HepG2 (cell line): ENCODE data around the gene SLC9A5. TPM values are rescaled to one million over a fixed set of nuclear protein-coding genes. Genes with fewer than 3 reads are reported as not detected.

ENCODE experiments used
- PRDM15 ChIP-seq: sonication (generic); formaldehyde crosslinking; IDR thresholded peaks from 2 replicates; pipeline ENCODE4 v1.4.0; 2020; ENCODE audit warnings: missing genetic modification reagents
- ZNF234 ChIP-seq: sonication (generic); formaldehyde crosslinking; conservative IDR thresholded peaks from 2 replicates; pipeline ENCODE4 v1.5.1; 2020; ENCODE audit warnings: mild to moderate bottlenecking, missing genetic modification reagents
- ZNF274 ChIP-seq: sonication (generic); formaldehyde crosslinking; IDR thresholded peaks from 2 replicates; pipeline ENCODE4 v1.5.1; 2020; ENCODE audit warnings: mild to moderate bottlenecking, missing genetic modification reagents
- ZNF3 ChIP-seq: IDR thresholded peaks from 2 replicates; pipeline ENCODE4 v1.7.0; 2017; ENCODE audit warnings: inconsistent platforms
- ZNF30 ChIP-seq: sonication (generic); formaldehyde crosslinking; IDR thresholded peaks from 2 replicates; pipeline ENCODE4 v1.5.0; 2020; ENCODE audit warnings: mild to moderate bottlenecking, missing genetic modification reagents
- ZNF326 ChIP-seq: sonication (generic); formaldehyde crosslinking; IDR thresholded peaks from 2 replicates; pipeline ENCODE4 v1.4.0; 2020; ENCODE audit warnings: missing genetic modification reagents, borderline replicate concordance
- ZNF766 ChIP-seq: sonication (generic); formaldehyde crosslinking; IDR thresholded peaks from 2 replicates; pipeline ENCODE4 v1.5.0; 2020; ENCODE audit warnings: missing genetic modification reagents, borderline replicate concordance
- ZNF800 ChIP-seq: sonication (generic); formaldehyde crosslinking; IDR thresholded peaks from 2 replicates; pipeline ENCODE4 v1.4.0; 2020; ENCODE audit warnings: missing genetic modification reagents
- ZUFSP ChIP-seq: sonication (generic); formaldehyde crosslinking; IDR thresholded peaks from 2 replicates; pipeline ENCODE4 v1.9.0; 2021; ENCODE audit warnings: missing genetic modification reagents, mild to moderate bottlenecking, borderline replicate concordance
- polyA plus RNA-seq, 8 experiments: library from polyadenylated mRNA; depleted of rRNA in 3 of 8; stranded (reverse) in 7 of 8; unstranded in 1 of 8; fragments of >200 nt; fragmentation: Illumina TruSeq in 4 of 8; extraction: Trizol in 4 of 8; gene quantifications; 2 replicates each; pipeline versions ENCODE4 v1.2.1 to v1.2.3, GENCODE V29; 2011 to 2016; ENCODE audit warnings: low read depth in 4 of 8, missing spikeins in 1 of 8, mixed read lengths in 1 of 8; ENCODE audit not compliant: insufficient read depth in 1 of 8
- total RNA-seq, 5 experiments: library from RNA; depleted of rRNA; stranded (reverse); fragments of >200 nt; fragmentation: Illumina TruSeq; extraction: Trizol; gene quantifications; 2 replicates each; pipeline ENCODE4 v1.2.3, GENCODE V29; 2016; ENCODE audit warnings: low read depth in 1 of 5
- TF ChIP-seq, protein P1 (sequence below): sonication (generic); formaldehyde crosslinking; IDR thresholded peaks from 2 replicates; pipeline ENCODE4 v1.4.0; 2020; ENCODE audit warnings: mild to moderate bottlenecking, low read depth, missing genetic modification reagents
- TF ChIP-seq, protein P2 (sequence below): sonication (generic); formaldehyde crosslinking; IDR thresholded peaks from 2 replicates; pipeline ENCODE4 v1.5.1; 2020; ENCODE audit warnings: mild to moderate bottlenecking, missing genetic modification reagents, borderline replicate concordance
- TF ChIP-seq, protein P3 (sequence below), 2 experiments: sonication (generic) in 1 of 2; formaldehyde crosslinking in 1 of 2; IDR thresholded peaks; 2 replicates each; pipeline versions ENCODE4 v1.6.1 to v1.9.0; 2014 to 2022; ENCODE audit warnings: antibody characterized with exemption in 1 of 2, borderline replicate concordance in 1 of 2, inconsistent platforms in 1 of 2, low read depth in 1 of 2, missing genetic modification reagents in 1 of 2

Gene SLC9A5
- total and polyA plus RNA-seq, 2 of the 13 experiments (the other 11 are each of a cell fraction or from before 2014, with no cell fraction given): 0.58 to 1.4 TPM

DNA sequence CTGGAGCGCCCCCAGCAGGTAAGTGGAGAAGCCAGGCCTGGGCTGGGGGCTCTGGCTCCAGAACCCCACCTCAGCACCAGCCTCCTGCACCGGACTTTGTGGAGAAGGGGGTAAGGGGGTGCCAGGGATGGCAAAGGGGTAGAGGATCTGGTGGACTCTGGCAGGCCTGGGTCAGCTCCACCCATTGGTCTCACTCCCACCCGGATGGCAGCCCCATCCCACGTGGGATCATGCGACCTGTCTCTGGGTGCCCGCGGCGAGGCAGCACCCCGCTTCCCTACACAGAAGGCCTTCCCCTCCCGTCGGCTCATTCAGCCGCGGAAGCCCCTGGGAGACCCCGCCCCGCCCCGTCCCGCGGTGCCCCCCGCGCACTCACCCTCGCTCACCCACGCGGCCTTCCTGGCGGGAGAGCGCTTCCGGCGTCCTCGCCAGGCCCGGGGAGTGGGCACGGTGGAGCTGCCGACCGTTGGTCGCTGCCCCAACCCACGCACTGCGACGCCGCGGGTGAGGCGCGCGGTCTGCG is 30.1 kb downstream of the SLC9A5 start (continued):
- no peak for TF ChIP-seq ZUFSP (CRISPR knock-in tag)
- no peak for TF ChIP-seq ZNF30 (CRISPR knock-in tag)
- TF ChIP-seq ZNF800 (CRISPR knock-in tag): peak; percentile 61; the same call in 1 of the 2 replicates
- TF ChIP-seq, protein P1, sequence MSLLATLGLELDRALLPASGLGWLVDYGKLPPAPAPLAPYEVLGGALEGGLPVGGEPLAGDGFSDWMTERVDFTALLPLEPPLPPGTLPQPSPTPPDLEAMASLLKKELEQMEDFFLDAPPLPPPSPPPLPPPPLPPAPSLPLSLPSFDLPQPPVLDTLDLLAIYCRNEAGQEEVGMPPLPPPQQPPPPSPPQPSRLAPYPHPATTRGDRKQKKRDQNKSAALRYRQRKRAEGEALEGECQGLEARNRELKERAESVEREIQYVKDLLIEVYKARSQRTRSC (CRISPR knock-in tag): no peak
- no peak for TF ChIP-seq ZNF234
- no peak for TF ChIP-seq ZNF274 (CRISPR knock-in tag)
- peak; percentile 17 for TF ChIP-seq PRDM15 (CRISPR knock-in tag)
- TF ChIP-seq, protein P2, sequence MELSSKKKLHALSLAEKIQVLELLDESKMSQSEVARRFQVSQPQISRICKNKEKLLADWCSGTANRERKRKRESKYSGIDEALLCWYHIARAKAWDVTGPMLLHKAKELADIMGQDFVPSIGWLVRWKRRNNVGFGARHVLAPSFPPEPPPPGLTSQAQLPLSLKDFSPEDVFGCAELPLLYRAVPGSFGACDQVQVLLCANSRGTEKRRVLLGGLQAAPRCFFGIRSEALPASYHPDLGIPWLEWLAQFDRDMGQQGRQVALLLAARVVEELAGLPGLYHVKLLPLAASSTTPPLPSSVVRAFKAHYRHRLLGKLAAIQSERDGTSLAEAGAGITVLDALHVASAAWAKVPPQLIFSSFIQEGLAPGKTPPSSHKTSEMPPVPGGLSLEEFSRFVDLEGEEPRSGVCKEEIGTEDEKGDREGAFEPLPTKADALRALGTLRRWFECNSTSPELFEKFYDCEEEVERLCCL (CRISPR knock-in tag): no peak; the same call in 1 of the 2 replicates
- no peak for TF ChIP-seq ZNF326 (CRISPR knock-in tag)
- TF ChIP-seq, protein P3, sequence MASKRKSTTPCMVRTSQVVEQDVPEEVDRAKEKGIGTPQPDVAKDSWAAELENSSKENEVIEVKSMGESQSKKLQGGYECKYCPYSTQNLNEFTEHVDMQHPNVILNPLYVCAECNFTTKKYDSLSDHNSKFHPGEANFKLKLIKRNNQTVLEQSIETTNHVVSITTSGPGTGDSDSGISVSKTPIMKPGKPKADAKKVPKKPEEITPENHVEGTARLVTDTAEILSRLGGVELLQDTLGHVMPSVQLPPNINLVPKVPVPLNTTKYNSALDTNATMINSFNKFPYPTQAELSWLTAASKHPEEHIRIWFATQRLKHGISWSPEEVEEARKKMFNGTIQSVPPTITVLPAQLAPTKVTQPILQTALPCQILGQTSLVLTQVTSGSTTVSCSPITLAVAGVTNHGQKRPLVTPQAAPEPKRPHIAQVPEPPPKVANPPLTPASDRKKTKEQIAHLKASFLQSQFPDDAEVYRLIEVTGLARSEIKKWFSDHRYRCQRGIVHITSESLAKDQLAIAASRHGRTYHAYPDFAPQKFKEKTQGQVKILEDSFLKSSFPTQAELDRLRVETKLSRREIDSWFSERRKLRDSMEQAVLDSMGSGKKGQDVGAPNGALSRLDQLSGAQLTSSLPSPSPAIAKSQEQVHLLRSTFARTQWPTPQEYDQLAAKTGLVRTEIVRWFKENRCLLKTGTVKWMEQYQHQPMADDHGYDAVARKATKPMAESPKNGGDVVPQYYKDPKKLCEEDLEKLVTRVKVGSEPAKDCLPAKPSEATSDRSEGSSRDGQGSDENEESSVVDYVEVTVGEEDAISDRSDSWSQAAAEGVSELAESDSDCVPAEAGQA (IDR thresholded peaks at IDR 0.05; ENCODE audit: low read depth): no peak
- TF ChIP-seq, protein P3 (CRISPR knock-in tag; IDR thresholded peaks at IDR 0.05; ENCODE audit: borderline replicate concordance): no peak
- no peak for TF ChIP-seq ZNF3 (CRISPR knock-in tag)
- peak; percentile 68; the same call in 1 of the 2 replicates for TF ChIP-seq ZNF766
